HG03159 (cell line): Measurements from ENCODE around the gene PCNX3.
A peak's percentile ranks its signal among the peaks of the same experiment; 100 is the strongest.

Experiments used
- ATAC-seq: cut with Tn5 transposase; IDR thresholded peaks from one replicate; pipeline ENCODE4 v1.9.1; 2021; ENCODE audit warnings: mild to moderate bottlenecking, moderate library complexity; ENCODE audit not compliant: unreplicated experiment

PCNX3 gene

DNA sequence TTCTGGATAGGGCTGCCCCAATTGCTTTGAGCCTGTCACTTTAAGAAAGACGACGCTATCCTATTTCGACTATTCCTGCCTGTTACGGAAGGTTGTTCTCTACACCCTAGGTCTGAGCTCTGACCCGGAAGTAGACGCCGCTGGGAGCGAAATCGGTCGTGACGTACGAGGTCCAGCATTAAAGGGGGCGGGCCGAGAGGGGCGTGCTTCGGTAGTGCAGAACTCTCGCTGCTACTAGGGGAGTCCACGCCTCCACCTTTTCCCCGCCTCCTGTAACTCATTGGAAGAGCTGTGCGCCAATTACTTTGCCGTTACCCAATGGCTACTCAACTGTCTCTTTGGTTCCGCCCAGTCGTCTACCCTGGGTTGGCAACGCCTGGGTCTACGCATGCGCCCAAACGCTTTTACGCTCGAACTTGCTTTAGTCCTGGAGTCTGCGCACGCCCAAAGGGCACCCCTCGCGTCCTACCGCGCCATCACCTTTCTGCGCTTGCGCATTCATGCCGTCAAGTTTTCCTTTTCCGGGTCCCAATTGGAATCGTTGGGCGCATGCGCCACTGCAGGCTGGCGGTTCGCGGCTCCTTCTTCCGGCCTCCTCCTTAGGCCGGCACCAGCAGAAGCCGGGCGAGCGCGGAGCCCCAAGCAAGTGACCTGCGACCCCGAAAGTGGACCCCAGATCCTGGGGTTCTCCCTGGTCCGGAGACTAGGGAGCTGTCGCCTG lies at the start of gene PCNX3:
Gene PCNX3 (plus strand): TSS at position 548 of the 721 bp plus-strand sequence. CDS start 536 bp downstream, outside the sequence.
- peak; percentile 78 for ATAC-seq

DNA sequence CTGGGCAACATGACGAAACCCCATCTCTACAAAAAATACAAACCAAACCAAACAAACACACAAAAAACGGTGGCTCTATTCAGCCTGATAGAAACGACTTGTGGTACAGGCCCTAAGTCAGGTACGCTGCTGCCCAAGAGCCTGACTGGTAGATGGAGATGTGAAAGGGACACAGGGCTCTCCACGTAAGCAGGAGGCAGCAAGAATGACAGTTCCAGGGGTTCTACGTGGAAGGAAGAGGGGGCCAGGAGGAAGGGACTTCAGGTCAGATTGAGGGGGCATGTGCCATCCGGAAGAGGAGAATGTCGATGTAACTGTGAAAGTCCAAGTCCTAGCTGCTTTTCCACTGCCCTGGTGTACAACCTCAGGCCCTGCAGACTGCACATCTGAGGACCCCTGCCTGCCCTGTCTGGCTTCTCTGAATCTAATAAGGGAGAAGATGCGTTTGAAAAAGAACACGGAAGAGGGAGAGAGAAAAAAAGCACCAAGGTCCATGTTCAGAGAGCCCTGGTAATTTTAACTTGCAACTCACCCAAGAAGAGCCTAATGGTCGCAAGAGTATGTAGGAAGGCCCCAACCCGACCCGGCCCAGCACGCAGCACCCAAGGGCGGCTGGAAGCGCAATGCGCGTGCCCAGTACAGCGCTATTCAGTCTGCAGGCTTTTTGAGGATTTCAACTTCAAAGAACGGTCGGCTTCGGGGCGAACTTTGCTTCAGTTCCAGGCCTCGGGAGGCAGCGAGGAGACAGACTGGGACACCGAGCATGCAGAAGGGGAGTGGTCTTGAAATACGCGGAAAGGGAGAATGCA lies 46.2 kb upstream of the PCNX3 start:
- no peak for ATAC-seq

DNA sequence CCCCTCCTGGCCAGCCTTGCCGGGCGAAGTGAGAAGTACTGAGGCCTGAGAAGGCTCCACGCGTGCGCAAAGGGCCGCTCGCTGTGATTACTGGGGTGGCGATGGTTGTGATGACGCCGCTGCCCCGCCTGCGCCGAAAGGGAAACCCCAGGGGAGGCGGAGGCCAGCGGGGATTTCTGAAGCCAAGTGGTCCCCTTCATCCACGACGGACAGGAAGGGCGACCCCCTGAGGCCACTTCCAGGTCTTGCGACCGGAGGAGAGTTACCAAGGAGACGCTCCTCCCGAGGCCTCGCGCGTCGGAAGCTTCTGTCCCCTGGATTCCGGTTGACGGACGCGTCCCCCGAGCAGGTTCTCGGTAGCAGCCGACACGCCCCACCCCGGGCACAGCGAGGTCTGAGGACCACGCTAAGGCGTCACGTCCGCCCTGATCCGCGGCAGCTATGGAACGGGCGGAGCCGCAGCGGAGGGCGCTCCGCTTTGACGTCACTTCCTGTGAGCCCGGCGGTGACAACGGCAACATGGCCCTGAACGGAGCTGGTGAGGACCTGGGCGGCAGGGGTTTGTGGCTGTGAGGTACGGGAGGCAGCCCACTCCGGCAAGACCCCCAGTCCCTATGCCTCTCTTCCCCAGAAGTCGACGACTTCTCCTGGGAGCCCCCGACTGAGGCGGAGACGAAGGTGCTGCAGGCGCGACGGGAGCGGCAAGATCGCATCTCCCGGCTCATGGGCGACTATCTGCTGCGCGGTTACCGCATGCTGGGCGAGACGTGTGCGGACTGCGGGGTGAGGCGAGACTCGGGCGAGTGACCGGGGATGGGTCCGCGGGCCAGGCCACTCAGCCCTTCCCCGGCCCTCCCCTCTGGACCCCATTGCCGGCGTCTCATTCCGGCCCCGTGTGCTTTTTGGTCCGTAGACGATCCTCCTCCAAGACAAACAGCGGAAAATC lies 45.3 kb upstream of the PCNX3 start, which contains the start of gene ZNRD2:
Gene ZNRD2 (plus strand): TSS at position 505 of the 946 bp plus-strand sequence. CDS start 15 bp downstream, at position 520.
- peak; percentile 55 for ATAC-seq

DNA sequence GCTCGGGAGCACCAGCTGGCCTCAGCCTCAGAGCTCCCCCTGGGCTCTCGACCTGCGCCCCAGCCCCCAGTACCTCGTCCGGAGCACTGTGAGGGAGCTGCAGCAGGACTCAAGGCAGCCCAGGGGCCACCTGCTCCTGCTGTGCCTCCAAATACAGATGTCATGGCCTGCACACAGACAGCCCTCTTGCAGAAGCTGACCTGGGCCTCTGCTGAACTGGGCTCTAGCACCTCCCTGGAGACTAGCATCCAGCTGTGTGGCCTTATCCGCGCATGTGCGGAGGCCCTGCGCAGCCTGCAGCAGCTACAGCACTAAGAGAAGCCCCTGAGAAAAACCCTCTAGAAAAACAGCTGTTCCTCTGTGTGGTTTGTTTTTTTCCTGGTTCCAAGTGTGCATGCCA lies 44.2 kb upstream of the PCNX3 start:
- ATAC-seq = no peak

DNA sequence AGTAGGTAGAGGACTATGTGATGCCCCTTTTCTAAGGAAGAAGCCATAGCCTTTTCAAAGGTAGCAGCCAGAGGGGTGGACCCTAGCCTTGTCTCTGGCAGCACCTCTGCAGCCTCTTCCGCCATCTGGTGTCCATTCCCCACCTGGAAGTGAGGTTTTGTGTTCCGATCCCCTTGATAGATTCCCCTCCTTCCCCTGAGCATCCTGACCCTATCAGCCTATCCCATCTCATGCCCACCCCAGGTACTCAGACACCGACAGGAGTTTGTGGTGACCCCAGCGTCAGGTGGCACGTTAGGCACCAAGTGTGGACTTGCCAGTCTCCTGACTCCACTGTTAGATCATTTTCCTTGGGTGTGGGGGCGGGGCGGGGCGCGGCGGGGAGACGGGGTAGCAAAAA lies 43.6 kb upstream of the PCNX3 start:
- ATAC-seq = no peak

DNA sequence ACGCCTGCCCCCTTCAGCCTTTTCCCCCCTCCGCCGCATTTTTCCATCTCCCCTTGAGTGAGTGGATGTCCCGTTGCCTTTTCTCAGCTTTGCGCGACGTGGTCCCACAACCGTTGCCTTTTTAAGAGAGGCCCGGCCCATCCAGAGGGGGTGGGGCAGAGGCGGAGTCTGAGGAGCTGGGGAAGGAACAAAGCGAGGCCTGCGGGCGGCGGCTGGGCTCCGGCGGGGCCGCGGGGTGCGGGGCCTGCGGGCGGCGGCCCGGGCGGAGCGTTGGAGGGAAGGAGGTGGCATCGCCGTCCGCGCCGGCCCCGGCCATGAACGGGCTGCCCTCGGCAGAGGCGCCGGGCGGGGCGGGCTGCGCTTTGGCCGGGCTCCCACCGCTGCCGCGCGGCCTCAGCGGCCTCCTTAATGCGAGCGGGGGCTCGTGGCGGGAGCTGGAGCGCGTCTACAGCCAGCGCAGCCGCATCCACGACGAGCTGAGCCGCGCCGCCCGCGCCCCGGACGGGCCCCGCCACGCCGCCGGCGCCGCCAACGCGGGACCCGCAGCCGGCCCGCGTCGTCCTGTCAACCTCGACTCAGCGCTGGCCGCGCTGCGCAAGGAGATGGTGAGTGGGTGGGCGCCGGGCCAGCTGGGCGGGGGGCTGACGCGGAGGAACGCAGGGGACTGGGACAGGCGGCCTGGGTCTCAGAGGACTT lies 43.1 kb upstream of the PCNX3 start, which contains the start of gene FAM89B:
Gene FAM89B (plus strand): TSS at position 183 of the 696 bp plus-strand sequence. CDS start 132 bp downstream, at position 315.
- ATAC-seq = no peak

DNA sequence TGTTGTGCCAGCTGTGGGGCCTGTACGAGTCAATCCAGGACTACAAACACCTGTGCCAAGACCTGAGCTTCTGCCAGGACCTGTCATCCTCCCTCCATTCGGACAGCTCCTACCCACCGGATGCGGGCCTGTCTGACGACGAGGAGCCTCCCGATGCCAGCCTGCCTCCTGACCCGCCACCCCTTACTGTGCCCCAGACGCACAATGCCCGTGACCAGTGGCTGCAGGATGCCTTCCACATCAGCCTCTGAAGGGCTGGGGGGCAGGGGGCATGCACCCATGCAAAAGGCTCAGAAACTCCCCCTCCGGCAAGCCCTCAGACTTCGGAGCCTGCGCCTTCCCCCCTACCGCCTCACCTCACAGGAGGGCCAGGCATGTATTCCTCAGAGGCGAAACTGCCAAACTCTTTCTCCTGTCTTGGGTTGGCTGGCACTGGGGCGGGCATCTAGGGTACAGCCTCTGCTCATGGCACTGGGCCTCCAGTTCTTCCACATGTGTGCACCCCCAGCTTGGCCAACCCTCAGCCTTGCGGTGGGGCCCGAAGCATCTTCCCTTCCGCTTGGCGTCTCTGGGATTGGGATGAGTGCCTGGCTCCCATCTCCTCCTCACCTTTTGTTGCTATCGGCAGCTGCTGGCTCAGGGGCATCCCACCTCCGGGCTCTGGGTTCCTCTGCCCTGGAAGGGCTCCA lies 42.0 kb upstream of the PCNX3 start:
- no peak for ATAC-seq

DNA sequence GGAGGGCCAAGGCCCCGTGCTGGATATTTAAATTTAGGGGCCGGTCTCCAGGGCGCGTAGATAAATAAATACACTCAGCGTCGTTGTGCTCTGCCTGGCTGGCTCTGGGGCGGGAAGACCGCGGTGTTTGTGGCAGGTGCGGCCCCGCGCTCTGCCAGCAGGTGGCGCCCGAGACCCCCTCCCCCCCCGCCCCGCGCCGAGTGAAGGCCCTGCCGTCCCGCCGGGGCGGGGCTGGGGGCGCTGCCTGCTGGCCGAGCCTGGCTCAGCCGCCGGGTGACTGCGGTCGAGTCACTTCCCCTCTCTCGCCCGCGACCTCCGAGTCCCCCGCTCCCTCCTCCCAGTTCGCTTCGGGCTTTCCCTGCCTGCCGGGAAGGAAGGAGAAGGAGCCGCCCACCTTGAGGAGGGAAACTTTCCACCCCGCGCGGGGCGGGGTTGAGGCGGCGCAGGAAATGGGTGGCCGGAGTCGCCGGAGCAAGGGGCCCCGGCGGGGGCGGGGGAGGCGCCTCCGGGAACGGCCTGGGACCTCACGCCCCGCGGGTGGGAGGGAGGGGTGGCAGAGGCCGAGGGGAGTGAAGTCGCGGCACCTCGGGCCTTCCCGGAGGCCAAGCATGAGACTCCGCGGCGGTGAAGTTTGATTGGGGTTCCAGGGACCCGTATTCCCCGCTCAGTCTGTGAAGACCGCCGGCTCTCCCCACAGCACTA lies 41.3 kb upstream of the PCNX3 start:
- ATAC-seq = peak; percentile 37

DNA sequence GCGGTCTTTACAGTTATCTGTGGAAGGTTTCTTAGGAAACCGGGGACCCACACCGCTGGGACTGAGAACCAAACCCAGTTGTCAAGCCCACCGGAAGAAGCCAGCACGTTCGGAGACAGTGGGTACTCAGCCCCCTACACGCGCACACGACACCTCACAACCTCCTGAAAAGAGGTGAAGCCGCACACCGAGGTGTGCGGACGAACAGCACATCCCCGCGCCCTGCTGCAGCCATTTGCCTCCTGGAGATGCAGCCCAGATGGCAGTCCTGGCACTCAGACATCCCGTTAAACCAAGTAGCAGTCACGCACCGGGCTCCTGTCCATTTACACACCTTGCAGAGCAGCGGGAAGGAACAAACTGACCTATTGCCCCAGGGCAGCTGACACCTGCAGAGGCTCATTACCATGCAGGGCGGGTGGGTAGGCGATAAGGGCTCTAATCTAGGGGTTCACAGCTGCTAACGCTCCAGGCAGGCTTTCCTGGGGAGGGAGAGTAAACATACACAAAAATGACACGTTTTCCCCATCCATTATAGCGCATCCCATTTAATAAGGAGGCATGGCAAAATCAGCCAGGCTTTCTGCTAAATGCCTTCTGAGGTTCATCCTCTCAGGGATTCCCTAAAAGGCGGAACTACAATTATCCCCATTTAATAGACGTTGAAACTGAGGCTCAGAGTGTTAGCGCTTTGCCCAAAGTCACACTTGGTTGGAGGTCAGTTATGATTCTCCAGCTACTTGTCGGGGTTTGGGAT lies 40.6 kb upstream of the PCNX3 start:
- ATAC-seq = no peak

DNA sequence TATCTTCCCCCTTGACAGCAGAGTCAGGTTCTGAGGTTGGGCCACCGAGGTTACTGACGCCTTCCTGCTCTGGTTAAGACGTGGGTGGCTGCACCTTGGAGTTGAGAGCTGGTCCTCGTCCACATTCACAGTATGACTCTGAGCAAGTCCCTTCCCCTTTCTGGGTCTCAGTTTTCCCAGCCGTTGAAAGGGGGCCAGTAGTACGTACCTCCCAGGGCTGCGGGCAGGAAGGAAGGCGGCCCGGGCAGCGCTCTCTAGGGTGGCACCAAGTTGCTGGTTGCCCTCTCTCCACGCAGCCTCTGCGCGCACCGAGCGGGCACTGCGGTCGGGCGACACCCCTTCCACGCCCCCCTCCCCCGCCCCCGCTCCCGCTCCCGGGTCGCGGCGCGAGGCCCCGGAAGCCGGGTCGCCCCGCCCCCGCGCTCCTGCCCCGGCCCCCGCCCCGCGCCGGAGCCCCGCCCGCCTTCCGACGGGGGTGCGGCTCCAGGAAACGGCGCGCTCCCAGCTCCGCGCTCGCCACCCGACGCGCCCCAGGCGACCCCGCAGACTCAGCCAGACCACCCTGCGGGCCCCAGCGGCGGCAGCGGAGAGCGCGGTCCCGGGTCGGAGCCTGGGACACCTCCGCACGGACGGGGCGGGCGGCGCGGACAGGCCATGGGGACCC lies 39.9 kb upstream of the PCNX3 start, which contains the start of gene EHBP1L1:
Gene EHBP1L1 (plus strand): TSS at position 486 of the 664 bp plus-strand sequence. CDS start 250 bp downstream, outside the sequence.
- ATAC-seq = no peak

DNA sequence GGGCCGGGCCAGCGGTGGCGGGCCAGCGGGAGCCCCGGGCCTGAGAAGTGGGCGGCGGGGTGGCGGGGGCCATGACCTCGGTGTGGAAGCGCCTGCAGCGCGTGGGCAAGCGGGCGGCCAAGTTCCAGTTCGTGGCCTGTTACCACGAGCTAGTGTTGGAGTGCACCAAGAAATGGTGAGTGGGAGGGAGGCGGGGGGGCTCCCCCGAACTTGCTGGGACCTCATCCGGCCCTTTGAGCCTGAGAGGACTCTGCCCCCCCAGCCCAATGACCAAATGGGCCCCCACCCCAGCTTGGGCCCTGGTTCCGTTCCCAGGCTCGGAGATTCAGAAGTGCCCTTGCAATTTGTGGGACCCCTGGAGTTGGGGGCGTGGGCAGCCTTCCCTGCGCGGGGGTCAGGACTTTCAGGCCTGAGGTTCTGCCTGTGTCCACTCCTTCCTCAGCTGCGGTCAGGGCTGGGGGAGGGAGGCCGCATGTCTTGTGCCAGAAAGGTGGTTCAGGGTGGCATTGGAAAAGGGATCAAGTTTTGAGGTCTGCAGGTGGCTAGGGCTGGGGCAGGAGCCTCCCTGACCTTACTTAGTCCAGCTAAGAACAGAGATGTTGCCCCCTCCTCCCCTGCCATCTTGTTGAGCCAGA lies 39.2 kb upstream of the PCNX3 start:
- ATAC-seq = no peak

DNA sequence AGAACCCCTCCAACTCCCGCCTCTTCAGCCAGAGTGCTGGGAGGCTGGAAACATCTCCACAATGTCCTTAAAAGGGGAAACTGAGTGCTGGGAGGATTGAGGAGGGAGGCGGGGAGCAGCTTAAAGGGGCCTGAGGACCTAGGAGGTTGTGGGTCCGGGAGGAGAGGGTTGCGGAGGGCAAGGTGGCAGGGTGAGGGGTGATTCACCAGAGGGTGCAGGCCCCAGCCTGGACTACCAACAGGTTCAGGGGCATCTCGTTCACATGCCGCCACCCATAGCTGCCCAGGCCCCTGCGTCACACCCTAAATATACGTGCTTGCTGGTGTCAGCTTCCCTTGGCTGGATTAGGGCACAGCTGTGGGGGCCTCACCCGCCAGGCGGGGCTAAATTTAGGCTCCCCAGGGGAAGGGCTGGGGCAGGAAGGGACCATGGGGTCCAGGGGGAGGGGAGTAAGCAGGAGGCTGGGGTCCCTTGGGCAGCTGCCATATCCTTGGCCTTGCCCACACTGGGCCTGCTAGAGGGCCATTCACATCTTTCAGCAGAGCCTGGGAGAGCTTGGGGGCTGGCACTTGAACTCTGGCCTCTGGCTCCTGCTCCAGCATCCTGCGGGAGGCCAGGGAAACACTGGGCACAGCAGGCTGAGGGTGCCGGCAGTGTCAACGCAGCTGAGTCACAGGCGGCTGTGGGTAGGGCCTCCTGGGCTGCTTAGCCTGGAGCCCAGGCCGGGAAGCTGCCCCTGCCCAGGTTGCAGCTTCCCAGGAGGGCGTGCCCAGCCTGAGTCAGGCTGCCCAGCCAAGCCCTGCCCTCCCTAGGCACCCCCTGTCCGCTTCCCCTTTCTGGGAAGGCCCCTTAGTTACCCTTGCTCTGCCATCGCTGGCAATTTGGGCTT lies 38.5 kb upstream of the PCNX3 start:
- no peak for ATAC-seq

DNA sequence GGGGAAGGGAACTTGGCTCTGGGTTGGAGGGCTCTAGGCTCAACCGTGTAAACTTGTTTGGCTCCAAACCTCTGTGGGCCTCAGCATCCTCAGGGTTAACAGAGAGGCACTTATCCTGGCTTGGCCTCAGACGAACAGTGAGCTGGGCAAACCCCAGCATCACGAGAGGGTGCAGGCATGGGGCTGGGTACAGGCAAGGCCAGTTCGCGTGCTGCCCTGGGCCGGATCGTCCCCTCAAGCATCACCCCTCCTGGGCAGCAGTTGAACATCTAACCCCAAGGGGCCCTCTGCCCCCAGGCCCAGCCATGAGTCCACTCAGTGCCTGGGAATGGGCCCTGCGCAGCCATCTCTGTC lies 37.8 kb upstream of the PCNX3 start:
- no peak for ATAC-seq

DNA sequence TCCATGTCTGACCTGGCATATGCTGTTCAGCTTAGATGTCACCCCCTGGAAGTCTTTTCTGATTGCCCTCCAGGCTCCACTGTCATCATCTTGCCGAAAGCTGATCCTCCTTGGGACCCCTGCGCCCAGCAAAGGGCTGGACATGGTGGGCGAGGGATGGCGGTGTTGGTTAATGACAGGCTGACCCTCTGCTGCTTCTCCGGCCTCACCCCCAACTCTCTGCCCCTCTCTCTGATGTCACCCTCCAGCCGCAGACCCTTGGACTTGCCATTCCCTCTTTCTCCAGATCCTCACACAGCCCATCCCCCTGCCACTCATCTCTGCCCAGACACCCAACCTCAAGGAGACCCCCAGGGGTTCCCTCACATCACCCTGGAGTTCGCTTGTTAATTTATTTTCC lies 37.4 kb upstream of the PCNX3 start:
- ATAC-seq = no peak

DNA sequence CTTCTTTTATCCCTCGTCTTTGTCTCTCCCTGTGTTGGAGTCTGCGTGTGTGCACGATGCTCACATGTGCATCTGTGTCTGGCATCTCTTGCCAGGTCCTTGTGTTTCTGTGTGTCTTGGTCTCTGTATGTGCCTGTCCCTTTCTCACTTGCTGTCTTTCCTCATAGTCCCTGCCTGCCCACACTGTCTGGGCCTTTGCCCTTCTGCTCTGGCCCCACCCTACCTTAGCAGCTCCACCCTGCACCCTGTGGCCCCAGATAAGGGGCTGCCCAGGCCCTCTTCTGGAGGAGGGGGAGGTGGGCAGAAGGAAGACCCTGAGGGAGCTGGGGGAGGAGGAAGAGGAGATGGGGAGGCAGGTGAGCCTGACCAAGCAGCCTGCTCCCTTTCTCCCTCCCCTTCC lies 36.9 kb upstream of the PCNX3 start:
- no peak for ATAC-seq

DNA sequence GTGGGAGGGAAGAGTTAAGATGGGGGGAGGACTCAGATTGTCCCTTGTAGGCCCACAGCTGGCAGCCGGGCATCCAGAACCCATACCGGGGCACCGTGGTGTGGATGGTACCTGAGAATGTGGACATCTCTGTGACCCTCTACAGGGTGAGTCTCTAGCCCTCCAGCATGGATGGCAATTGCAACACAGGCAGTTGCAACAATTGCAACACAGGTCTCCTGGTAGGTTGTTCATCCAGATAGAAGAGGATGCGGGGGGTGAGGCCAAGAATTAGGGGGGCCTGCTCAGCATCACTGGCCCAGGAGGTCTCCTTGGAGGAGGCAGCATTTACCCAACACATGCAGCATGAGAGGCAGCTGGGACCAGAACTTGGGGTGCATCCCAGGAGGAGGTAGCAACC lies 36.3 kb upstream of the PCNX3 start:
- no peak for ATAC-seq
